GM15510 (cell line): ENCODE data around the gene PTPRE.

ENCODE experiments used
- POLR2A ChIP-seq: IDR thresholded peaks from 3 replicates; pipeline ENCODE4 v1.6.1; 2011; ENCODE audit warnings: borderline replicate concordance; ENCODE audit not compliant: insufficient read length; ENCODE audit errors: extremely low read depth

The PTPRE gene

GRCh38 chr10:127944256-127944655 is 37.4 kb downstream of the PTPRE start:
- TF ChIP-seq POLR2A = no peak

- TF ChIP-seq POLR2A = no peak
These were observed 38.4 kb downstream of the PTPRE start for GRCh38 chr10:127945341-127945758.

- no peak for TF ChIP-seq POLR2A
These were observed 39.2 kb downstream of the PTPRE start for GRCh38 chr10:127945948-127946711.

- TF ChIP-seq POLR2A = no peak
These were observed 40.3 kb downstream of the PTPRE start for GRCh38 chr10:127947211-127947610.

- no peak for TF ChIP-seq POLR2A
These were observed 41.9 kb downstream of the PTPRE start for GRCh38 chr10:127948791-127949190.

GRCh38 chr10:127949831-127950230 is 42.9 kb downstream of the PTPRE start:
- no peak for TF ChIP-seq POLR2A

- no peak for TF ChIP-seq POLR2A
These were observed 45.1 kb downstream of the PTPRE start for GRCh38 chr10:127951861-127952574.

- TF ChIP-seq POLR2A = no peak
These were observed 45.6 kb downstream of the PTPRE start for GRCh38 chr10:127952575-127952869.

GRCh38 chr10:127952918-127953317 is 46.0 kb downstream of the PTPRE start:
- TF ChIP-seq POLR2A = no peak

- TF ChIP-seq POLR2A = no peak
These were observed 47.0 kb downstream of the PTPRE start for GRCh38 chr10:127953876-127954275.

GRCh38 chr10:127959428-127959827 is 52.5 kb downstream of the PTPRE start:
- no peak for TF ChIP-seq POLR2A

GRCh38 chr10:127961071-127961470 is 54.2 kb downstream of the PTPRE start:
- no peak for TF ChIP-seq POLR2A

GRCh38 chr10:127962205-127962604 is 55.3 kb downstream of the PTPRE start:
- TF ChIP-seq POLR2A = no peak

- TF ChIP-seq POLR2A = no peak
These were observed 56.2 kb downstream of the PTPRE start for GRCh38 chr10:127963136-127963535.

GRCh38 chr10:127964621-127965020 is 57.7 kb downstream of the PTPRE start:
- TF ChIP-seq POLR2A = no peak

- no peak for TF ChIP-seq POLR2A
These were observed 60.0 kb downstream of the PTPRE start for GRCh38 chr10:127966875-127967274.

- no peak for TF ChIP-seq POLR2A
These were observed 61.1 kb downstream of the PTPRE start for GRCh38 chr10:127968027-127968441.

- TF ChIP-seq POLR2A = no peak
These were observed 61.8 kb downstream of the PTPRE start for GRCh38 chr10:127968659-127969058.
